Measurements from ENCODE around the gene POC1B.

POC1B gene

DNA sequence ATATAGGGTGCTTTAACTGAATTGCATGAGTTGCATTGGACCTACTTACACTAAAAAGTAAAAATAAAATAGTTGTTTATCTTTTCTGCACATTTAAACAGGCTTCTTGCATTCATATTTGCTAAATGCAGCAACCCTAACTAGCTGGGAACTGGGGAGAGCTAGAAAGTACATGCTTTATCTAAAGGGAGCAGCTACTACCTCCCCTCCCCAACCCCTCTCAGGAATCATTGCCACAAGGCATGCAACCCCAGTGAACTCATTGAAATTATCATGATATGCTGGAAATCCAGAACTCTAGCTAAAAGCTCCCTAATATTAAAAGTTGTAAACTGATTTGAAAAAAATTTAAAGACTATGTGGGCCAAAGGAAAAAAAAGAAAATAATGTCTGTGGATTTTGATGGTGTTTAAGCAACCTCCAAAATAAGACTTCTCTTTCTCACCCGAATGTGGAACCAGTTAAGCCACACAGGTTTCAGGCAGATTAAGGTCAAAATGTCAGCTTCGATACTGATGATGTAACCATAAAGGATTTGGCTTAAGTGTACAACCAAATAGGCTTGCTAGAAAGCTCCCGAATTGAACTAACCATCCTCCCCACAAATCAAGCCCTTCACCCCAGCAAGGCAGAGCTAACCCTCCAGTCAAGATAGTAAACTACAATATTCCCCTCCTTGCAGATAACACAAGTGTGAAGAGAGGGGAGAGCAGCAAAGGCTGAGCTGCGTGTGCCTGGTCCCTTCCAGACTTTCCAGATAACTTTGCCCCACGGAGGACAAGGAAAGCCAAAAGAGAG is 13.8 kb upstream of the POC1B start:
- TF ChIP-seq, protein P1, sequence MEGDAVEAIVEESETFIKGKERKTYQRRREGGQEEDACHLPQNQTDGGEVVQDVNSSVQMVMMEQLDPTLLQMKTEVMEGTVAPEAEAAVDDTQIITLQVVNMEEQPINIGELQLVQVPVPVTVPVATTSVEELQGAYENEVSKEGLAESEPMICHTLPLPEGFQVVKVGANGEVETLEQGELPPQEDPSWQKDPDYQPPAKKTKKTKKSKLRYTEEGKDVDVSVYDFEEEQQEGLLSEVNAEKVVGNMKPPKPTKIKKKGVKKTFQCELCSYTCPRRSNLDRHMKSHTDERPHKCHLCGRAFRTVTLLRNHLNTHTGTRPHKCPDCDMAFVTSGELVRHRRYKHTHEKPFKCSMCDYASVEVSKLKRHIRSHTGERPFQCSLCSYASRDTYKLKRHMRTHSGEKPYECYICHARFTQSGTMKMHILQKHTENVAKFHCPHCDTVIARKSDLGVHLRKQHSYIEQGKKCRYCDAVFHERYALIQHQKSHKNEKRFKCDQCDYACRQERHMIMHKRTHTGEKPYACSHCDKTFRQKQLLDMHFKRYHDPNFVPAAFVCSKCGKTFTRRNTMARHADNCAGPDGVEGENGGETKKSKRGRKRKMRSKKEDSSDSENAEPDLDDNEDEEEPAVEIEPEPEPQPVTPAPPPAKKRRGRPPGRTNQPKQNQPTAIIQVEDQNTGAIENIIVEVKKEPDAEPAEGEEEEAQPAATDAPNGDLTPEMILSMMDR (conservative IDR thresholded peaks at IDR 0.05; ENCODE audit: low read depth, low read length), result no peak
- no peak overlapping the region for H3K4me3 ChIP-seq (ENCODE audit: low read length)

DNA sequence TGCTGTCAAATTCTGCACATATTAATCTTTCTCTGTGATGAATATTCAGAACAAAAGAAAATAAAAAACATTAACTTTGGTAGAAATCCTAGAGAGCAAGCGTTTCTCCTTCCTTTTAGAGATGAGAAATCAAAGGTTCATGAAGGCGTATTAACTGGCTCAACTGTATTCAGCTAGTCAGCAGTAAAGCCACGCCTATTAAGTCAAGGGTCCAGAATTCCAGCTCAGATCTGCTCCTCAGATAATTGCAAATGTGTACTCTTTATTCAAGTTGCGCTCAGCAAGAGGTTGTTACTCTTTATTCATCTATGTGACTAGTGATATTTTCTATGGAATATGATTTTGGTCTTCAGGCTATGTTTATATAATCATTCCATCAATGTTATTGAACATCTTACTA is 13.1 kb upstream of the POC1B start:
- H3K4me3 ChIP-seq (ENCODE audit: low read length), result no peak overlapping the region
- no peak for DNase-seq (ENCODE audit: low read depth)
- TF ChIP-seq, protein P1 (conservative IDR thresholded peaks at IDR 0.05; ENCODE audit: low read depth, low read length), result no peak

More for the DNA sequence above, 13.8 kb upstream of the POC1B start:
- DNase-seq (ENCODE audit: low read depth), result no peak

DNA sequence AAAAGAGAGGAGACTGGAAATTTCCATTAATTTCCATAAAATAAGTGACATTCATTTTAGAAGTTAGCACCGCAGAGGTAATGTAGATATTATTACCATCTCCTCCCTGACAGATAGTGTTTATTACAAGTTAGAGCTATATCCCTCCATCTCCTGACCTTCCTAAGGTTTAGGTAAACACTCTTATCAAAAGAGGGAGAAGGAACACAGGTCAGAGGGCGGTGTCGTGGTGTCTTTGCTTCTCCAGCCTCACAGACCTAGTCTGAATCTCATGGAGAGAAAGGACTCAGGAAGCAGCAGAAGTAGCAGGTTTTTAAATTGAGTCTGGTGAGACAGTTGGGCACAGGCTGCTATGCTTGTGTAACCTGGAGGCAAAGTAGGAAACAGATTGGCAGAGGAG is 11.5 kb upstream of the POC1B start:
- TF ChIP-seq, protein P1 (conservative IDR thresholded peaks at IDR 0.05; ENCODE audit: low read depth, low read length), result no peak
- DNase-seq (ENCODE audit: low read depth), result no peak
- H3K4me3 ChIP-seq (ENCODE audit: low read length), result no peak overlapping the region

DNA sequence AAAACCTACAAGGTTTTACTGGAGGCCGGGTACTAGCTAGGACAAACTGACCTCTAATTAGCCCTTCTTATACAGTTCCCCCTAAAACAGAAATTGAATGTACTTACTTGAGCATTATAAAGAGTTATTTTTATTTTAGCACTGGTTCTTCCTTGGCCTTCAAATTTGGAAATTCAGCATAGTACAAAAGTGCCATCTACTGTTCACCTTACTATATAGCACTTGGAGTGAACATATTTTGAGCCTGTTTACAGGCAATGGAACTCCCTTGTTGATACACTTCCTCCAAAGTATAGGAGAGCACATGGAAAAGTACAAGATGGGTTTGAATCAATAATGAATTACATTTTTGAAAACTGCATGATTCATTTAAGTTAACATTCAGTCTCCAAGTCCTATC is 3.9 kb upstream of the POC1B start:
- TF ChIP-seq, protein P1 (conservative IDR thresholded peaks at IDR 0.05; ENCODE audit: low read depth, low read length), result peak; percentile 72
- no peak for DNase-seq (ENCODE audit: low read depth)
- no peak overlapping the region for H3K4me3 ChIP-seq (ENCODE audit: low read length)

DNA sequence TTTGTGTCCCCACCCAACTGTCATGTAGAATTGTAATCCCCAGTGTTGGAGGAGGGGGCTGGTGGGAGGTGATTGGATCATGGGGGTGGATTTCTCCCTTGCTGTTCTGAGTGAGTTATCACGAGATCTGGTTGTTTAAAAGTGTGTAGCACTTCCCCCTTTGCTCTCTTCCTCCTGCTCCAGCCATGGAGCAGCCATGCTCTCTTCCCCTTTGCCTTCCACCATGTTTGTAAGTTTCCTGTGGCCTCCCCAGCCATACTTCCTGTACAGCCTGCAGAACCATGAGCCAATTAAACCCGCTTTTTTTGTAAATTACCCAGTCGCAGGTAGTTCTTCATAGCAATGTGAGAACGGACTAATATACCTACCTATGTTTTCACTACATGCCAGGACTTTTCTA is 2.6 kb upstream of the POC1B start:
- no peak overlapping the region for H3K4me3 ChIP-seq (ENCODE audit: low read length)
- no peak for DNase-seq (ENCODE audit: low read depth)

DNA sequence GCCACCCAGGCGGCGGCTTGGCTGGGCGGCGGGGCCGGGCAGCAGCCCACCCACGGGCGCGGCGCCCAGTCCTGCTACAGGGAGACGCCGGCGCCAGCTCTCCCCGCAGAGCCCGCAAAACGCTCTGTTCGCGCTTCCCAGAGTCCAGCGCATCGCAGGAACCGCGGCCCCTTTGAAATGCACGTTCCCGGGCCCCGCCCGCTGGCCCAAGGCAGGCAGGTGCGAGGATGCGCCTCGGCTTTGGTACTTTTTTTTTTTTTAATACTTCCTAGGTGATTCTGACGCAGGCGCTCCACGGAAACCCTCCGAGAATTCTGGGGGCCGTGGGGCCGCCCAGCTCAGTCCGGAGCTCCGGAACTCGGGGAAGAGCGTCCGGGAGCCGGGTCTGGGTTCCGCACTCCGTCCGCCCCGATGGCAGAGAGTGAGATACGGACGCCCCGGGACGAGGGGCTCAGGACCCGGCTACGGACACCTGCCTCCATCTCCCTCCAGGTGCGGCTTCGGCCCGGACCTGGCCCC is 483 bp downstream of the POC1B start:
- no peak for DNase-seq (ENCODE audit: low read depth)
- peak overlapping the region; percentile 88 for H3K4me3 ChIP-seq (ENCODE audit: low read length)
- TF ChIP-seq, protein P1 (conservative IDR thresholded peaks at IDR 0.05; ENCODE audit: low read depth, low read length), result no peak

More for the DNA sequence above, 2.6 kb upstream of the POC1B start:
- TF ChIP-seq, protein P1 (conservative IDR thresholded peaks at IDR 0.05; ENCODE audit: low read depth, low read length), result no peak
